Suprapubic skin (tissue), 4 donors: ENCODE results near the gene FRA10AC1. TPM values are rescaled to one million over a fixed set of nuclear protein-coding genes. Genes with fewer than 3 reads are reported as not detected.

Experiments used
- DNase-seq, 2 donors: peaks; one replicate each; pipeline ENCODE4 v3.0.0-alpha.2; 2019; ENCODE audit warnings: low spot score in 2 of 2
- H3K27ac ChIP-seq: fragments of 200-600 bp; sonication (generic); one replicate; pipeline ENCODE4 v1.5.1; 2019
- H3K27me3 ChIP-seq: fragments of 200-600 bp; sonication (generic); one replicate; pipeline ENCODE4 v1.5.1; 2019
- H3K36me3 ChIP-seq: fragments of 200-600 bp; sonication (generic); one replicate; pipeline ENCODE4 v1.5.1; 2019
- H3K4me1 ChIP-seq: fragments of 200-600 bp; sonication (generic); one replicate; pipeline ENCODE4 v1.5.1; 2019
- H3K4me3 ChIP-seq: fragments of 200-600 bp; sonication (generic); one replicate; pipeline ENCODE4 v1.5.1; 2019; ENCODE audit warnings: mild to moderate bottlenecking
- H3K9me3 ChIP-seq: fragments of 200-600 bp; sonication (generic); one replicate; pipeline ENCODE4 v1.5.1; 2019
- CTCF ChIP-seq, 2 donors: fragments of 200-600 bp in 1 of 2; fragments of 450-650 bp in 1 of 2; sonication (generic) in 1 of 2; IDR thresholded peaks; one replicate each; pipeline ENCODE4 v1.5.1; 2016 to 2019; ENCODE audit warnings: antibody characterized with exemption in 2 of 2, mild to moderate bottlenecking in 1 of 2, moderate library complexity in 1 of 2
- EP300 ChIP-seq: sonication (generic); formaldehyde crosslinking; IDR thresholded peaks from one replicate; pipeline ENCODE4 v1.6.1; 2017; ENCODE audit warnings: antibody characterized with exemption
- POLR2A ChIP-seq, 2 donors: fragments of 450-650 bp; IDR thresholded peaks; one replicate each; pipeline ENCODE4 v1.6.1; 2017; ENCODE audit warnings: antibody characterized with exemption in 2 of 2, mild to moderate bottlenecking in 2 of 2, moderate library complexity in 2 of 2
- POLR2AphosphoS5 ChIP-seq, 3 donors: sonication (generic); formaldehyde crosslinking; IDR thresholded peaks; one replicate each; pipeline ENCODE4 v1.6.1; 2017; ENCODE audit warnings: antibody characterized with exemption in 3 of 3
- WGBS: methylation state at CpG from one replicate; pipeline ENCODE4 v1.1.5; 2018; 5-methylcytosine and 5-hydroxymethylcytosine counted together
- total RNA-seq, 4 donors: library from RNA; depleted of rRNA; stranded (reverse); fragments of >200 nt; gene quantifications; one replicate each; pipeline ENCODE4 v1.1.0, GENCODE V29; 2016

FRA10AC1 gene
- total RNA-seq, 4 donors from 2014 or later = 4.7 to 78.0 (median 13.8) TPM

GRCh38 chr10:93745408-93746065, 43.1 kb upstream of the FRA10AC1 start:
- Histone ChIP-seq H3K4me3 (no peak overlapping the region), H3K36me3 (no peaks in the 10 kb centered on the region), H3K4me1 (peaks cover 4% of the 10 kb centered on the region), H3K9me3 (no peaks in the 10 kb centered on the region), H3K27me3 (no peaks in the 10 kb centered on the region), H3K27ac (no peak overlapping the region)
- no peak for DNase-seq
- 58% methylated on average over 9 of the region's 9 CpGs for WGBS
- TF ChIP-seq EP300 (no peak), POLR2A (IDR thresholded peaks at IDR 0.05) (no peak), CTCF (IDR thresholded peaks at IDR 0.05) (no peak), POLR2AphosphoS5 (IDR thresholded peaks at IDR 0.05) (no peak)

GRCh38 chr10:93742633-93743349, 40.4 kb upstream of the FRA10AC1 start:
- no peaks in the 10 kb centered on the region for H3K27me3 ChIP-seq
- H3K4me1 ChIP-seq = peaks cover 4% of the 10 kb centered on the region
- WGBS = 75% methylated on average over 8 of the region's 8 CpGs
- H3K36me3 ChIP-seq = no peaks in the 10 kb centered on the region
- TF ChIP-seq EP300 = no peak
- TF ChIP-seq POLR2A (IDR thresholded peaks at IDR 0.05) = no peak
- no peak for TF ChIP-seq POLR2AphosphoS5 (IDR thresholded peaks at IDR 0.05)
- TF ChIP-seq CTCF (IDR thresholded peaks at IDR 0.05) = no peak
- no peak for DNase-seq
- H3K27ac ChIP-seq = no peak overlapping the region
- H3K9me3 ChIP-seq = no peaks in the 10 kb centered on the region
- H3K4me3 ChIP-seq = no peak overlapping the region

- WGBS = 76% methylated on average over 3 of the region's 3 CpGs
- no peak for TF ChIP-seq EP300
- no peak for TF ChIP-seq CTCF (IDR thresholded peaks at IDR 0.05)
- no peak for TF ChIP-seq POLR2A (IDR thresholded peaks at IDR 0.05)
- no peak for TF ChIP-seq POLR2AphosphoS5 (IDR thresholded peaks at IDR 0.05)
- no peaks in the 10 kb centered on the region for H3K36me3 ChIP-seq
- no peak overlapping the region for H3K4me3 ChIP-seq
- DNase-seq = no peak
- H3K4me1 ChIP-seq = no peaks in the 10 kb centered on the region
- no peak overlapping the region for H3K27ac ChIP-seq
- H3K27me3 ChIP-seq = no peaks in the 10 kb centered on the region
- H3K9me3 ChIP-seq = no peaks in the 10 kb centered on the region
Measured at GRCh38 chr10:93741367-93741766, 39.0 kb upstream of the FRA10AC1 start.

GRCh38 chr10:93726024-93726423, 23.6 kb upstream of the FRA10AC1 start:
- 69% methylated on average over 1 of the region's 1 CpG for WGBS
- H3K36me3 ChIP-seq = no peaks in the 10 kb centered on the region
- no peaks in the 10 kb centered on the region for H3K9me3 ChIP-seq

More at GRCh38 chr10:93726024-93726423, 23.6 kb upstream of the FRA10AC1 start:
- Histone ChIP-seq H3K27me3 (peaks cover 14% of the 10 kb centered on the region), H3K27ac (no peak overlapping the region), H3K4me3 (no peak overlapping the region), H3K4me1 (no peaks in the 10 kb centered on the region)
- no peak for DNase-seq
- TF ChIP-seq EP300 = no peak
- TF ChIP-seq POLR2A (IDR thresholded peaks at IDR 0.05) = no peak
- no peak for TF ChIP-seq CTCF (IDR thresholded peaks at IDR 0.05)
- no peak for TF ChIP-seq POLR2AphosphoS5 (IDR thresholded peaks at IDR 0.05)
